GM03348 (cell line): ENCODE data around the gene TNIK.

Experiments used
- DNase-seq: peaks from one replicate; pipeline ENCODE4 v3.0.0; 2012; ENCODE audit warnings: low spot score

The TNIK gene

DNA sequence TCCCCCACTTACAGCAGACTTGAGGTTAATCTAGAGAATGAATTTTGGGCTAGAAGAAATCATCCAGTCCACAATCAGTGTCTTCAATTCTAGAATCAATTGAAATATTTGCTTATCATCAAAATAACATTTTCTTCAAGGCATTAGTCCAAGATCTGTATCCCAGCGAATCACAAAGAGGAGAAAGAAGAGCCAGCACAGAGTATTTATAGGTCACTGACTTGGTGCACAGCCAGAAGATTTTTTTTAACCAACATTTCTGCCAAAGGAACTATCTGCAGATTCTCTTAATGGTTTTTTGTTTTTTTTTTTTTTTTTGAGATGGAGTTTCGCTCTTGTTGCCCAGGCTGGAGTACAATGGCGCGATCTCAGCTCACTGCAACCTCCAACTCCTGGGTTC is 178.2 kb downstream of the TNIK start:
- no peak for DNase-seq

DNA sequence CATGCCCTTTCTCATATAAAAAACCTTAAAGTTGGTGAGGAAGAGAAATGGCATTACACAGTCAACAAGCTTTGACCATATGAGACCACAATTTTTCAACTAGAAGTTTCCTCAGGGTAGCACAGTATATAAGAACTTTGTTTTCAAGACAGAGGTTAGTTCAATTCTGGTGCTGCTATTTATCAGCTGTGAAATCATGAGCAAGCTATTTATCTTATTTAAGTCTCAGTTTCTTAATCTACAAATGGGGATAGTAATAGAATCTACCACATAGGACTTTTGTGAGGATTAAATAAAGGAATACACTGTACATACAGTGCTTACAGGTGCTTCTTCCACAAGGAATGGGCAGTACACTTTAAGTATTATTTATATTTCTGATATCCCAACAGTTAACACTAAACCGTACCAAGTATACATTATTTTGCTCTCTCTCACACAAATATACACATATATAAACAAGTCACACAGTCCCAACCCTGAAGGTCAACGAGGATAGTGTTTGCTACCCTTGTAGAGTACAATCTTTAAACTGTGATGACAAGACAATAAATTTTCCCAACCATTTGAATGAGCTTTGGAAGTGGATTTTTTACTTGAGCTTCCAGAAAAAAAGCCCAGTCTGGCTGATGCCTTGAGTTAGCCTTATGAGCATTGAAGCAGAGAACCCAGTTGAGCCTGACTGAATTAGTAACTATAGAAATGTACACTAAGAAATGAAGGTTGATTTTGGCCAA is 178.8 kb downstream of the TNIK start:
- DNase-seq = no peak

DNA sequence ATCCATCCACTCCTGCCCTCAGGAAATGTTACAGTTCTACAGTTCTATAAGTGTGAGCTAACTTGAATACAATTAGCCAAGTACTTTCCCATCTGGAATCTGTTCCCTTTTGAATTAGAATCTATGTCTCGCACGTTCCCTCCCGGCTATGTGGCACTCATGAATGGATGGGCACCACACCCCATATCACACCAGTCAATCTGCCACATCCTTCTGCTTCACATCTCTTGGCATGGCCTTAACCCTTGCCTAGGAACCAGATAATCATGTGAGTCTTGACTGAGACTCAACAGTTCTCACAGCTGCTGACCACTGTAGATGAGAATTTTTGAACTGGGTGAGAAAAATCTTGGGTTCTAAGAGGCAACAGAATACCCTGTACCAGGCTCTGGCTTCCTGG is 180.2 kb downstream of the TNIK start:
- no peak for DNase-seq

DNA sequence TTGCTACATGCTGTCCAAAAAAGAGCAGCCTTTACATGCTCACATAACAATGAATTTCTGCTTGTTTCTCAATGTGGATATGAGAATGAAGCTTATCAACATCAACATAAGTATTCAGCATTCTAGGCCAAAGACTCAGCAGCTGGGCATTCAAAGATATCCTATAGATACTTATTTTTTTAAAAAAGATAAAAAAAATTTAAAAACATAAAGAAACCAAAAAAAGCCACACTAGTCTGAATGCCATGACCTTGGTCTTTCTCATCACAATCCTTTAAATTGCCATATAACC is 182.0 kb downstream of the TNIK start:
- DNase-seq = no peak

DNA sequence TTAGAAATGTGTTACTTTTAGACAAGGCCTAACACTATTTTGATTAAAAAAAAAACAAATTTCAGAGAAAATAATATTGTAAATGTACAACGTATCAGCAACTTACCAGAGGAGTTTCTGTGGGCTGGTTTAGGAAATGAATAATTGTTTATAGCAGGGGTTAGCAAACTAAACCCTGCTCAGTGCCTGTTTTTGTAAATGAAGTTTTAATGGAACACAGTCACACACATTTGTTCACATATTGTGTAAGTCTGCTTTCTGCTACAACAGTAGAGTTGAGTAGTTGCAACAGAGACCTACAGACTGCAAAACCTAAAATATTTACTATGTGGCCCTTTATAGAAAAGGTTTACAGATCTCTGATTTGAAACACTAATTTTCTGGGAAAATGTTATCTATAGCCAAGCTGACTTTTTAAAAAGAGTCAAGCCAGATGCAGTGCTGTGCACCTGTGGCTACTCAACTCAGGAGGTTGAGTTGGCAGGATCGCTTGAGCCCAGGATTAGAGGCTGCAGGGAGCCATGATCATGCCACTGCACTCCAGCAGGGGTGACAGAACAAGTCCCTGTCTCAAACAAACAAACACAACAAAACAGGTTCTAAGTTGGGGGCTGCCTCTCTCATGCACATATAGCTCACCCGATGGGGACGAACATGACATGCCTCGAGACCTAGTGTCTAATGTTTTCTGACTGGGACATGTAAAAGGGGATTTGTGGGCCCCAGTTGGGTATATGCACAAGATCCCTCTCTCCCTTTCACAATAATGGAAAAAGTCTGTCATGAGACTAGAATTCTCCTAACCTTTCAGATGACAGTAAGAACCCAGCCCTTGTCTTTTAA is 182.5 kb downstream of the TNIK start:
- no peak for DNase-seq

DNA sequence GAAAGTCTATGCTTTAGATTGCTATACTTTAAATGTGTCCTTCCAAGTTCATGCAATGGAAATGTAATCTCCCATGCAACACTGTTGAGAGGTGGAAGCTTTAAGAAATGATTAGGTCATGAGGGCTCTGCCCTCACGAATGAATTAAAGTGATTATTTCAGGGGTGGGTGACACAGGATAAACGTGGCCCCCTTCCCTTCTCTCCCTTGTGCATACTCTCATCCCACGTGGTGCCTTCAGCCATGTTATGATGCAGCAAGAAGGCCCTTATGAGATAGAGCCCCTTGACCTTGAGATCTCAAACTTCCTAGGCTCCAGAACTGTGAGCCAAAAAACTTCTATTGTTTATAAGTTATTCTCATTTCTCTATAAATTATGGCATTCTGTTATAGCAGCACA is 183.3 kb downstream of the TNIK start:
- DNase-seq = no peak

DNA sequence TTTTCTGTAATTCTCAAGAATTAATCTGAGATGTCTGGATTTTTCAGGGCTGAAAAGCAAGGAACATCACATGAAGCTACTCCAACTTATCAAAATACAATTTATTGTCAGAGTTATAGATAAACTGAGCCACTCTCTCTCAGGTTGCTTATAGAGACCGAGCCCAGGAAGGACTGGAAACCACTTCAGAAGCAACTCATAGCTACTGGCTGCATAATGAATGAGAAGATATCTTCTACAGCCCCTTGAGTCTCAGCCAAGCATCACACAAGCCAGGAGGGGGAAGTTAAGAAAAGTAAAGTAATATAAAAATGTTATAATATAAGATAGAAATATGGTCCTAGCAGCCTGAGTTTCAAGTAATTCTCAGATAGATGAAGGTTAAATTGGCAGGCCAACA is 186.0 kb downstream of the TNIK start:
- DNase-seq = no peak

DNA sequence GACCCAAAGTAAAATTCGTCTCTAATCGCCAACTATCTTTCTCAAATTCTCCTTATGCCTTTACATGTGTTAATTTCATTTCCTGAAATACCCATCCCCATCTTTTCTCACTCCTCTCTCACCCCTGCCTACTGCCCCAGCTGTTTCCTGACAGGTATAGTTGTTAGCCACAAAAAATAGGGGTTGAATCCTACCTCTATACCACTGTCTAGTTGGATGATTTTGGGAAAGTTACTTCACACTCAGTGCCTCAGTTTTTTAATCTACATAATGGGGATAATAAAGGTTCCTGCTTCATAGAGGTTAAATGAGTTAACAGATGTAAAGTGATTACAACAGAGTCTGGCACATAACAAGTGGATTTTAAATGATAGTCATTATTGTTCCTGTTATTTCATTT is 189.7 kb downstream of the TNIK start:
- DNase-seq = no peak

DNA sequence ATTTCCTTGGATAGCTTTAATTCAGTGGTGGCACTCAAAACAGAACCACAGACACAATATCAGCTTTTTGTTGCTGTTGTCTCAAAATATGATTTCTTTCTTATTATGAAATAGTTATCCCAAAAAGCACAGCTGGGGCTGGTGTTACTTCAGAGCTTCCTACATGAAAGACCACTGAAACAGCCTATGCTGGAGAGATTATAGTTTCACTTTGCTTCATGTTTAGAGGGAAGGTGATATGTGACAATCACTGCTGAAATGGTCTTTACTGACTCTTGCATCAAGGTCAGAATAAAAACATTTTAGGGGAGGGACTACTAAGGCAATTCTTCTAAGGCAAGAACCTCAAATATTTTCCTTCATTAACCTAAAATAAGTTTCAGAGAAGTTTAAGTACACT is 190.7 kb downstream of the TNIK start:
- DNase-seq = no peak

DNA sequence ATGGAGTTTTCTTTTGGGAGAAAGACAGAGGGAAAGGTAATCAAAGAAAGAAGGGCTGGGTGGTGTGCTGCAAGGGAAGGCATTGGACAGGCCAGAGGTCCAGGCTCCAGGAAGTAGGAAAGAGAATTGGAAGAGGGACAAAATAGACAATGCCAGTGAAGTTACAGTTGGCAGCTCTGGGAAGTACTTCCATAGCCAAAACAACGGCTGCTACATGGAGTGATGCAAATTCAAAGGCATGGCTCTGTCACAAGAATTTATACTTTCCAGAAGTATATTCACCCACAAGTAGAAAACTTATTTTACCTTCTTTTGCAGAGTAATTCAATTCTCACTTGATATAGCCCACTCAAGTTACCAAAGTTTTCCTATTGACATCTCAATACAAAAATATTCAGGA is 191.5 kb downstream of the TNIK start:
- no peak for DNase-seq

DNA sequence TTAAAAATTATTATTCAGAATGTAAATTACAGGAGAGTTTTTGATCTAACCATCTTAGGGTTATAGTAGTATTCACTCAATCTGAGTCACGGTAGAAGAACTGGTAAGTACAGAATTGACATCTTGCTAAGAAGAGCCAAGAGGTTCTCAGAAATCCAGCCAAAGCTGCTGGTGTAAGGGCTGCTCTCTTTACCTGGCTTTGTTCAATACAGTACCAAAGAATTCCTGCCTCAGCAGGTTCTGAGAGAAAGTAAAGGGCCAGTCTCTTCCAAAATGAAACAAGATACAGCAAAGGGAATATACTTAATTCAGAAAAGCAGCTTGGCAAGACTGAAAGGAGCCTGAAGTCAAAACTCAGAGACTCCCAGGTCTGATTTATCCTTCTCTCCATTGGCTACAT is 193.1 kb downstream of the TNIK start:
- no peak for DNase-seq

DNA sequence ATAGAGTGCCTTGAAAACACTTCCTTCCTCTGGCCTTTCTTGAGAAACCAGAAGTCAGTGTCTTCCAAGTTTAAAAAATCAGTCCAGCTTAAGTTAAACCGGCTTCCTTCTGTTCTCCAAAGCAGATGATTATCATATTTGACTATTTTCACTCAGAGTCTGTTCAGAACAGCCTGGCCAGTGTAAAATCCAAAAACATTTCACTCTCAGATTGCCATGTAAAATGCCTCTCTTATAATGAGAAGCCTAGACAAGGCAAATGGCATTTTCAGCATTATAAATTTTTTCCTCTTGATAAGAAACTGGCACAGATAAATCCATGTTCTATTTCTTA is 193.5 kb downstream of the TNIK start:
- no peak for DNase-seq

DNA sequence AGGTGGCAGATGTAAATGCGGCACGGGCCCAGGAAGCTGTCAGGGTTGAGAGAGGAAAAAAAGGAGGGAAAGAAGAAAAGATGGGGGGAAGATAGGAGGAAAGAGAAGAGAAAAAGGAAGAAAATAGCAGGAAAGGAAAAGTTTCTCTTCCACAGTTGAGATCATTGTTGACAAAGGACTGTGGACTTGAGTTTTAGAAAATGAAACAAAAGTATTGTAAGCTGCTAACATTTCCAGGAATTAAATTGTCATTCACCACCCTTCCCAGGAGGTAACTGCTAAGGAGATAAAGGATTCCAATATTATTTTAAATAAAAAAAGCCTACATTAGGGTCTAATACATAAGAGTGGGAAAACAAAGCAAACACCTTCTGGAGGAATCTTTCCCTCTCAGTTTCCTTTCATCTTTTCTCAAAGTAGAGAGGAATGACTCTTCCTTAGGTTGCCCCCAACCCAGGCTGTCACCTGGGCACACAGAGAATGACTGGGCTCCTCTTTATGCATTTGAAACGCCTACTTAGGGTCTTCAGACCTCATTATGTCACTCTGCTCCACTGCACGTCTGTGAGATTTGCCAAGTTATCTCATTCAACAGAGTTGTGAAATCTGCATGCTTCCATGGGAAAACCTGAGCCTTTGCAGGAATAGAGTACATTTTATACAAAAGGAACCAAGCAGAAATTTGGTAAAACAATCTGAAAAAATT is 194.0 kb downstream of the TNIK start:
- DNase-seq = no peak

DNA sequence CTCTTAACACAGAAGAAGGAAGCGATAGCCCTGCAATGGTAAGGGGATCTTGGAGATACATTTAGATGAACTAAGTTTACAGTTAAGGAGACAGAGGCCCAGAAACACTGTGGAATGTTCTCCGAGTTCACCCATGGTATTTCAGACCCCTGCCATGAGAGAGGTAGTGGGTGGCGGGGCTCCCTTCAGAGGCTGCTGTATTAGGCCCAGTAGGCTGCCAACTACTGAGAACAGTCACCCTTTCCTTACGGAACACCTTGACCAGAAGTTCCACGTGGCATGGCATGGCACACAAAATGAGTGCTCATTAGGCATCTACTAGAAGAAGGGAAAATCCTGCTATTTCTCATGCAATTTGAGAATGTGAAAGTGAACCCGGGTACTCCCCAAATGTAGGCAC is 195.4 kb downstream of the TNIK start:
- no peak for DNase-seq

DNA sequence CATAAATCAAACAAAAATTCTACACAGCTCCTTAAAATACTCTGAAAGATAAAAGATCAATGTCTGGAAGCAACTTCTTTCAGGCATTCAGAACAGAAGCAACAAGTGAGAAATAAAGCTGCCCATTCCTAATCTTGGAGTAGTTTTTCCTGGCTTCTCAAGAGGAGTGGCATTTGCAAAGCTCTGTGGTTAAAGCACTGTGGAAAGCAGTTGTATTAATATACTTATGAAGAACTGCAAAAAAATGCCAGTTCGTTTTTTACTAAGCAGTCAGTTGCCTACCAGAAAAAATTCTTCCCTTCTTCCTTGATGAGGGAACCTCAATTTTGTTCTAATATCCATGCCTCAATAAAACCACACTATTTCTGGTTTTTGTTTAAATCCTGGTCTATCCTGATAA is 197.8 kb downstream of the TNIK start:
- DNase-seq = peak; percentile 17

DNA sequence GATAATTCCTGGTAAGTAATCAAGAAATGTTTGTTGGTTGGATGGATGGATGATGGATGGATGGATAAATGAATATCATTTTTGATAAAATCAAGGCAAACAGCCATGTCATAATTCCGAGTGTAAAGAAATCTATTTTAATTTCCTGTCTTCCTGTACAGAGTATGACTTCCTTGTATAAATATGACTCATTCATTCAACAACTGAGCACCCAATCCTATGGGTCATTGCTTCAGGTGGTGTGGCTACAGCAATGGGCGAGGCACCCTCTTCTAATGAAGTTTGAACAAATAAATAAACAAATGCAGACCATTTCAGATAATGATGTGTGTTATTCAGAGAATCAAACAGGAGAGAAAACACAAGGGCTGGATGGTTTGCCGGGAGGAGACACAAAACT is 198.7 kb downstream of the TNIK start:
- DNase-seq = no peak

DNA sequence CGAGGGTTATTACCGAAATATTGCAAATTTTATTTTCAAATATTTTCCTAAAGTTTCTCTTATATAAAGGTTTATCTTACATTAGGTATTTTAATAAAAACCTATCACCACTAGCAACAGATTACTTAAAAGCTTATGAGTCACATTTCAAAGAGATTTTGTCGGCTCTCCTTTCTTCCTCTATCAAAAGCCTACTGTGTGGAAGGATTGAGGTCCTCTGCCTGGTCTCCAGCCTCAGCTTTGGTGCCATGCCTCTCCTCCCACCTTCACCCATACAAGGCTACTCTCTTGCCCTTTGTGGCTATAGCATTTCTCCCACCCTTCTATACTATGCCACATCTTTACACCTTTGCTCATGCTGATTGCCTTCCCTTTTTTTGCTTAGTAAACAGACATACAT is 199.3 kb downstream of the TNIK start:
- no peak for DNase-seq

DNA sequence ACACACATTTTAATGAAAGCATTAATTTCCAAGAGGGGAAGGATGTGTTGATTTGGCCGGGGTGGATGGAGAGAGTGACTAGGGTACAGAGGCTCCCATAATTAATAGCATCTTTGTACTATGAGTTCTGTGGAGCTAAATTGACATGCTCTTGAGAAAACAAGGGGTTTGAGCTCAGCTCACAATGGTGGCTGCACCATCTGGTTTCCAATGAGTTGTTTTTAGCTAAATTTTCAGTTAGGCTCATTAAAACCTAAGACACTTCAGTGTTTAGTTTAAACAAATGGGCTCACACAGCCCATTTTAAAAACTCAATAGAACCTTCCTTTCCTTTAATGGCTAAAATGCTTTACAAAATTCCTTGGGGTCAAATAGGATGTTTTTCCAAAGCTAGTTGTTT is 199.7 kb downstream of the TNIK start:
- no peak for DNase-seq

DNA sequence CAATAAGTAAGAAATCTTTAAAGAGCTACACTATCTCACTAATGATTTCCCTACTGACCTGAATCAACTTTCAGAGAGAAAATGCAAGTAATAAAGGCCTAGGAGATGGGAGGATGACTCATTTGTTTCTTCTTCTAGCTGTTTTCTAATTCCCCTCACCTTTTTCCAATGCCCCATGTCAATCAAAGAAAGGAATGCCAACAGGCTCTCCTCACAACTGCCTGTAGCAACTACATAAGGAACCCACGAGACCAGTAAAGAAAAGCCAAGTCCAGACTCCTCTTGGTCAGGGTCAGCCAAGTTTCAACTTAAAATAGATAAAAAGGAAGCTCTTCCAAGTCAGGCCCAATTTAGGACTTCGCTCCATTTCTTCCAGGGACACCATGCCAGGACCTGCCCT is 201.9 kb downstream of the TNIK start:
- DNase-seq = peak; percentile 4

DNA sequence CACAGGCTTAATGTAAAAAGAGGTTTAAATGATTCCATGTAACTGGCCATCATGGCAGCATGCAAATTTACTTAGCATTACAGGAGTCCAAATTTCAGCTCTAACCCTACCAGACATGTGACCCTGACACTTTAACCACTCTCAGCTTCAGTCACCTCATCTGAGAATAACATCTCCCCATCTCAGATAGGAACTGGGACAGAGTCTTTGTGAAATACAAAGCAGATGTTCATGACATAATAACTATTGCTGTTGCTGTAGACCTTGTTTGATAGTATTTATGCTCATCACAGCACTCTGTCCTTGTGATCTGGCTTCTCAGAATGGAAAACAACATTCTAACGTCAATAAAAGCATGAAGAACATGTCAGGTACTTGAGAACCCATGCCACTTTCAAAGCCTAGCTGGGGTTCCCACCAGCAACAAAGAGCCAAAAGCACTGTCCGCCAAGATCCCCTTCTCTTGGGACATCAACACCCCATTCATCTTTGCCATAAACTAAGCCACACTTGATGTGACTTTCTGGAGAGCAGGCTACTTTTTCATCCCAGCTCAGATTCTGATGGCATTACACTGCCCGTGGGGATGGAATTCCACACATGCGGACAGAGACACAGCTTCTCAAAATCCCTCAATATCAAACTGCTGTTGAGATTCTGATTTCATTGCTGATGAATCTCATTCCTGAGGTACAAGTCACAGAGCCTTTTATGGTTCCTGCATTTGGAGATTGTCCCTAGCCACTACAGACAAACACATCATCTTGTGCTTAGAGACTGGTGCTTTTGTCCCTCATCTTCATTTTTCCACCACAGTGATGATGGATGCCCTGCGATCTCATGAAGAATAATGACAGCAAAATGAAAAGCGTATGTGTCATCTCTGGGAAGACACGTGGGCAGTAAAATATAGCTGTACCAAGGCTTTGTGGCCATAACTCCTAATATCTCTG is 202.7 kb downstream of the TNIK start:
- DNase-seq = peak; percentile 57

DNA sequence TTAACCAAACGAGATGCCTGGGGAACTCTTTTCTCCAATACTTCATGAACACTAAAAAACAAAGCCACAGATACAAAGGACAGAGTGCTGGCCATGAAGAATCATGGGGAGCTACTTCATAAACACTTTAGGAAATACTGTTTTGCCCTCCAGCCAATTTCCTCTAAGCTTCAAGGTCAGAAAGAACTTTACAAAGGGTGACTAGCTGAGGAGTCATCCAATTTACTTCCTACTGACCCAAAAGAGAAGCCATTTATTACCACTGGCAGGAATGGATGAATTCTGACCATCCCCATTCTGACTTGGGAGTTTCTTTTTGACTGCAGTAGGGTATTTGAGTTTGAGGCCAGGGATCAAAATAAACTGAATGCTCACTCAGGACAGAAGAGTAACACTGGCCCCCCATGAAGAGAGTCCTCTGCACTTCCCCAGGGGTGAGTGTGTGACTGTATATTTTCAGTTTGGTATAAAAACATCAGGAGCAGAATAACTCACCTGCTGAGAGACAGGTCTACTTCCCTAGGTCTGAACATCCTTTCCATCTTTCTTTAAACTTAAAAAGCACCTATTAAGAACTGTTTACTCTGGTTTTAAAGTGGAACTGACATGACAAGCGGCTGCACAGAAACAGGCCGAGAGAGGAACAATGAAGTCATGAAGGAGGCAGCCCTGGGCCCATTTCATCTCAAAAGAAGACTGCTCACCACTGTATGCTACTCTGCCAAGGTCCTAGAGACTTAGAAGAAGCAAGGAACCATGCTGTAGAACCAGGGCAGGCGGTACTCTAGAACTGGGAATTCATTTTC is 203.6 kb downstream of the TNIK start:
- DNase-seq = no peak
